ENCODE results near the gene AUTS2.

The AUTS2 gene

DNA sequence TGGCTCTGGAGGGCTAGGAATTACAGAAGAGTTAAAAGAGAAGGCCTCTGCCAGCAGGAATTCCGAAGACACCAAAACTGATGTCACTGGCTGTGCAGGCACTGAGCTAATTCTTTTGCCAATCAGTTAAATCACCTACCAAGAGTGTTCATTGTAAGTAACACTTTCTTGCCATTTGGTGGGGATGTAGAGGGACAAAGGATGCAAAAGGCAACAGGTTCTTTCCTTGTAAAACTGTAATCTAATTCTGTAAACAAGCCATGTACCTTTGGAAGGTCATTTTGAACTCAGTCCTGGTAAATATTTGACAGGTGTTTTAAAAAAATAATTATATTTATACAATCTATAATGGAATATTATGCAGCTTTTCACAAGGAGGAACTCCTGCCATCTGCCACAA, 438.4 kb downstream of the AUTS2 start:
- no peaks in the 10 kb centered on the region for H3K27me3 ChIP-seq (ENCODE audit: insufficient read depth, low read length, poor library complexity, severe bottlenecking)
- TF ChIP-seq, protein P1, sequence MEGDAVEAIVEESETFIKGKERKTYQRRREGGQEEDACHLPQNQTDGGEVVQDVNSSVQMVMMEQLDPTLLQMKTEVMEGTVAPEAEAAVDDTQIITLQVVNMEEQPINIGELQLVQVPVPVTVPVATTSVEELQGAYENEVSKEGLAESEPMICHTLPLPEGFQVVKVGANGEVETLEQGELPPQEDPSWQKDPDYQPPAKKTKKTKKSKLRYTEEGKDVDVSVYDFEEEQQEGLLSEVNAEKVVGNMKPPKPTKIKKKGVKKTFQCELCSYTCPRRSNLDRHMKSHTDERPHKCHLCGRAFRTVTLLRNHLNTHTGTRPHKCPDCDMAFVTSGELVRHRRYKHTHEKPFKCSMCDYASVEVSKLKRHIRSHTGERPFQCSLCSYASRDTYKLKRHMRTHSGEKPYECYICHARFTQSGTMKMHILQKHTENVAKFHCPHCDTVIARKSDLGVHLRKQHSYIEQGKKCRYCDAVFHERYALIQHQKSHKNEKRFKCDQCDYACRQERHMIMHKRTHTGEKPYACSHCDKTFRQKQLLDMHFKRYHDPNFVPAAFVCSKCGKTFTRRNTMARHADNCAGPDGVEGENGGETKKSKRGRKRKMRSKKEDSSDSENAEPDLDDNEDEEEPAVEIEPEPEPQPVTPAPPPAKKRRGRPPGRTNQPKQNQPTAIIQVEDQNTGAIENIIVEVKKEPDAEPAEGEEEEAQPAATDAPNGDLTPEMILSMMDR (conservative IDR thresholded peaks at IDR 0.05; ENCODE audit: low read length), result no peak
- TF ChIP-seq EZH2phosphoT487 (IDR thresholded peaks at IDR 0.05; ENCODE audit: borderline replicate concordance), result no peak
- no peaks in the 10 kb centered on the region for H3K36me3 ChIP-seq (ENCODE audit: insufficient read depth, low read length)
- H3K9me3 ChIP-seq (ENCODE audit: insufficient read depth, low read depth, low read length), result no peaks in the 10 kb centered on the region
- no peak overlapping the region for H3K4me3 ChIP-seq (ENCODE audit: low read length, poor library complexity, severe bottlenecking)
- no peaks in the 10 kb centered on the region for H3F3A ChIP-seq (ENCODE audit: low read depth)
- H3K4me1 ChIP-seq (ENCODE audit: insufficient read depth, low read length, poor library complexity, severe bottlenecking), result peaks cover 4% of the 10 kb centered on the region
- H3K9me2 ChIP-seq (replicated peaks; ENCODE audit: low read depth, low read length), result no peaks in the 10 kb centered on the region
- peaks cover 7% of the 10 kb centered on the region; the same call in 1 of the 2 replicates for H3K79me2 ChIP-seq (ENCODE audit: insufficient read depth, low read length)
- no peak overlapping the region for H3K4me2 ChIP-seq (ENCODE audit: low read depth, low read length, poor library complexity, severe bottlenecking)
- no peak overlapping the region for H2AFZ ChIP-seq (ENCODE audit: low read length)
- peaks cover 9% of the 10 kb centered on the region for H4K20me1 ChIP-seq (ENCODE audit: insufficient read depth, low read length, poor library complexity, severe bottlenecking)
- H3K9ac ChIP-seq (ENCODE audit: low read depth, low read length, poor library complexity, severe bottlenecking), result no peak overlapping the region

DNA sequence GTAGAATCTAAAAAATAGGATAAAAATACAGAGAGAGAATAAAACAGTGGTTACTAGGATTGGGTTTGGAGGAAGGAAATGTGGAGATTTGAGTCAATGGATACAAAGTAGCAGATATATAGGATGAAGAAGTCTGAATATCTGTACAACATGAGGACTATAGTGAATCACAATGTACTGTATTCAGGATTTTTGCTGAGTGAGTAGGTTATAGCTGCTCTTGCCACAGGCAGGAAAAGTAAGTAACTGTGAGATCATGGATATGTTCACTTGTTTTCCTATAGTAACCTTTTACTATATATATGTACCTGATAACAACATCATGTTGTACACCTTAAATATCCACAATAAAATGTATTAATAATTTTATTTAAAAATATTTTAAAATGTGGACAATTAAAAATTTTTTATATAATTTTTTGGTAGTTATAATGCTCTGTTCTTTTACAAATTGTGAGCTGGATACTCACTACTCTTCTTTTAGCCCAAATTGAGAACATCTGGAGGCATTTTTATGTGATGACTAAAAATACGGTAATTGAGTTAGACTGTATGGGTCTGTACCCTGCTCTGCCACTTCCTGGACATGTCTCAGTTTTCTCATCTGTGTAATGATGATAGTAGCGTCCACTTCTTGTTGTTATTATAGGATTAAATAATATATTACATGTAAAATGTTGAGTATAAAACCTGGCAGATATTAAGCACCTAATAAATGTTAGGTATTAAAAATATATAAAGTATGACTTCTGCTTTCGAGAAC, 439.1 kb downstream of the AUTS2 start:
- no peak overlapping the region for H3K9ac ChIP-seq (ENCODE audit: low read depth, low read length, poor library complexity, severe bottlenecking)
- no peak overlapping the region for H2AFZ ChIP-seq (ENCODE audit: low read length)
- H4K20me1 ChIP-seq (ENCODE audit: insufficient read depth, low read length, poor library complexity, severe bottlenecking), result peaks cover 8% of the 10 kb centered on the region
- H3K79me2 ChIP-seq (ENCODE audit: insufficient read depth, low read length), result peaks cover 5% of the 10 kb centered on the region; the same call in 1 of the 2 replicates
- H3K36me3 ChIP-seq (ENCODE audit: insufficient read depth, low read length), result no peaks in the 10 kb centered on the region
- no peak overlapping the region for H3K4me2 ChIP-seq (ENCODE audit: low read depth, low read length, poor library complexity, severe bottlenecking)
- H3K4me1 ChIP-seq (ENCODE audit: insufficient read depth, low read length, poor library complexity, severe bottlenecking), result peaks cover 6% of the 10 kb centered on the region
- no peak overlapping the region for H3K4me3 ChIP-seq (ENCODE audit: low read length, poor library complexity, severe bottlenecking)
- H3F3A ChIP-seq (ENCODE audit: low read depth), result no peaks in the 10 kb centered on the region
- no peaks in the 10 kb centered on the region for H3K9me3 ChIP-seq (ENCODE audit: insufficient read depth, low read depth, low read length)
- no peaks in the 10 kb centered on the region for H3K27me3 ChIP-seq (ENCODE audit: insufficient read depth, low read length, poor library complexity, severe bottlenecking)
- no peaks in the 10 kb centered on the region for H3K9me2 ChIP-seq (replicated peaks; ENCODE audit: low read depth, low read length)
- TF ChIP-seq, protein P1 (conservative IDR thresholded peaks at IDR 0.05; ENCODE audit: low read length), result no peak
- TF ChIP-seq EZH2phosphoT487 (IDR thresholded peaks at IDR 0.05; ENCODE audit: borderline replicate concordance), result no peak

DNA sequence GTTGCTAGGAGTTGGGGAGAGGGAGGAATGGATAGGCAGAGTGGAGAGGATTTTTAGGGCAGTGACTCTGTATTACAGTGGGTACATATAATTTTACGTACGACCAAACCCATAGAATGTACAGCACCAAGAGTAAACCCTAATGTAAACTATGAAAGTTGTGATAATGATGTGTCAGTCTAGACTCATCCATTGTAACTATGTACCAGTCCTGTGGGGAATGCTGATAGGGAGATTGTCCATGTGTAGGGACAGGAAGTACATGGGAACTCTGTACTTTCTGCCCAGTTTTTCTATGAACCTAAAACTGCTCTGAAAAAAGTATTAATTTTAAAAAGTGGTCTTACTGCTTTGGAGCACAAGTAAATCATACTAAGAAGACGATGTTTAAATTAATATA, 441.8 kb downstream of the AUTS2 start:
- peaks cover 10% of the 10 kb centered on the region; the same call in 1 of the 2 replicates for H3K79me2 ChIP-seq (ENCODE audit: insufficient read depth, low read length)
- H3K36me3 ChIP-seq (ENCODE audit: insufficient read depth, low read length), result no peaks in the 10 kb centered on the region
- no peak overlapping the region for H2AFZ ChIP-seq (ENCODE audit: low read length)
- no peaks in the 10 kb centered on the region for H3K9me3 ChIP-seq (ENCODE audit: insufficient read depth, low read depth, low read length)
- no peak overlapping the region for H3K4me3 ChIP-seq (ENCODE audit: low read length, poor library complexity, severe bottlenecking)
- H3F3A ChIP-seq (ENCODE audit: low read depth), result no peaks in the 10 kb centered on the region; the same call in 1 of the 2 replicates
- no peak overlapping the region for H3K9ac ChIP-seq (ENCODE audit: low read depth, low read length, poor library complexity, severe bottlenecking)
- peaks cover 17% of the 10 kb centered on the region for H3K4me1 ChIP-seq (ENCODE audit: insufficient read depth, low read length, poor library complexity, severe bottlenecking)
- no peak overlapping the region for H3K4me2 ChIP-seq (ENCODE audit: low read depth, low read length, poor library complexity, severe bottlenecking)
- H3K27me3 ChIP-seq (ENCODE audit: insufficient read depth, low read length, poor library complexity, severe bottlenecking), result no peaks in the 10 kb centered on the region
- H4K20me1 ChIP-seq (ENCODE audit: insufficient read depth, low read length, poor library complexity, severe bottlenecking), result peaks cover 5% of the 10 kb centered on the region
- TF ChIP-seq EZH2phosphoT487 (IDR thresholded peaks at IDR 0.05; ENCODE audit: borderline replicate concordance), result no peak
- TF ChIP-seq, protein P1 (conservative IDR thresholded peaks at IDR 0.05; ENCODE audit: low read length), result no peak
- no peaks in the 10 kb centered on the region for H3K9me2 ChIP-seq (replicated peaks; ENCODE audit: low read depth, low read length)
